Measurements from ENCODE around the gene VAV2.

- TF ChIP-seq CTCF (IDR thresholded peaks at IDR 0.05) = no peak
- no peak for TF ChIP-seq POLR2A (IDR thresholded peaks at IDR 0.05)
Measured at GRCh38 chr9:133881671-133882381, 110.3 kb downstream of the VAV2 start.

All from uterus (tissue), 2 donors.